Hepatocyte (in vitro differentiated cells): ENCODE measurements around the gene ZNF614. TPM values are rescaled to one million over a fixed set of nuclear protein-coding genes. Genes with fewer than 3 reads are reported as not detected.

ENCODE experiments used
- DNase-seq: peaks from one replicate; pipeline ENCODE4 v3.0.0-alpha.2; 2016; ENCODE audit warnings: low spot score
- H2AFZ ChIP-seq: fragments of 200-600 bp; sonication (generic); 2 replicates; pipeline ENCODE4 v1.6.0; 2016; ENCODE audit warnings: antibody characterized with exemption, mild to moderate bottlenecking
- H3K27ac ChIP-seq: fragments of 200-600 bp; sonication (generic); 2 replicates; pipeline ENCODE4 v1.5.1; 2016; ENCODE audit warnings: mild to moderate bottlenecking
- H3K27me3 ChIP-seq: fragments of 200-600 bp; sonication (generic); 2 replicates; pipeline ENCODE4 v1.6.1; 2016
- H3K36me3 ChIP-seq: fragments of 200-600 bp; sonication (generic); replicated peaks from 2 replicates; pipeline ENCODE4 v1.5.1; 2016; ENCODE audit warnings: low read depth; ENCODE audit not compliant: insufficient read depth
- H3K4me1 ChIP-seq: fragments of 200-600 bp; sonication (generic); 2 replicates; pipeline ENCODE4 v1.5.1; 2016; ENCODE audit warnings: mild to moderate bottlenecking, moderate library complexity; ENCODE audit not compliant: insufficient read depth
- H3K4me2 ChIP-seq: fragments of 200-600 bp; sonication (generic); 2 replicates; pipeline ENCODE4 v1.6.0; 2016
- H3K4me3 ChIP-seq: fragments of 200-600 bp; sonication (generic); 2 replicates; pipeline ENCODE4 v1.5.1; 2016; ENCODE audit warnings: mild to moderate bottlenecking
- H3K79me2 ChIP-seq: fragments of 200-600 bp; sonication (generic); 2 replicates; pipeline ENCODE4 v1.6.0; 2017; ENCODE audit warnings: mild to moderate bottlenecking
- H3K9me2 ChIP-seq: fragments of 200-600 bp; sonication (generic); replicated peaks from 2 replicates; pipeline ENCODE4 v1.6.0; 2017; ENCODE audit warnings: mild to moderate bottlenecking; ENCODE audit not compliant: insufficient read depth
- H3K9me3 ChIP-seq: fragments of 200-600 bp; sonication (generic); 2 replicates; pipeline ENCODE4 v1.5.1; 2016; ENCODE audit warnings: low read depth, mild to moderate bottlenecking
- H4K20me1 ChIP-seq: fragments of 200-600 bp; sonication (generic); 2 replicates; pipeline ENCODE4 v1.6.0; 2016; ENCODE audit warnings: mild to moderate bottlenecking; ENCODE audit not compliant: insufficient read depth, poor library complexity, severe bottlenecking
- EZH2 ChIP-seq: fragments of 200-600 bp; sonication (generic); IDR thresholded peaks from 2 replicates; pipeline ENCODE4 v1.6.1; 2016; ENCODE audit warnings: antibody characterized with exemption, mild to moderate bottlenecking, borderline replicate concordance
- EZH2phosphoT487 ChIP-seq: fragments of 200-600 bp; sonication (generic); IDR thresholded peaks from one replicate; pipeline ENCODE4 v1.6.1; 2018; ENCODE audit warnings: antibody characterized with exemption, mild to moderate bottlenecking, low read depth, moderate library complexity; ENCODE audit not compliant: unreplicated experiment, severe bottlenecking
- WGBS: methylation state at CpG from one replicate; pipeline ENCODE4 v1.1.6; 2016; ENCODE audit warnings: low lambda C conversion rate; ENCODE audit errors: missing lambda C conversion rate; 5-methylcytosine and 5-hydroxymethylcytosine counted together
- polyA plus RNA-seq: library from polyadenylated mRNA; unstranded; fragments of >200 nt; fragmentation: Nextera tagmentation; extraction: Ambion mirVana; gene quantifications from 2 replicates; pipeline ENCODE4 v1.2.1, GENCODE V29; 2016
- total RNA-seq: library from RNA; depleted of rRNA; stranded (reverse); fragments of >200 nt; gene quantifications from 2 replicates; pipeline ENCODE4 v1.2.3, GENCODE V29; 2014
- TF ChIP-seq, protein P1 (sequence below): fragments of 200-600 bp; sonication (generic); IDR thresholded peaks from 2 replicates; pipeline ENCODE4 v1.5.1; 2016; ENCODE audit warnings: antibody characterized with exemption, mild to moderate bottlenecking; ENCODE audit not compliant: poor library complexity

The ZNF614 gene
- total and polyA plus RNA-seq, 2 experiments from 2014 or later, result 5.5 to 10.7 TPM

DNA sequence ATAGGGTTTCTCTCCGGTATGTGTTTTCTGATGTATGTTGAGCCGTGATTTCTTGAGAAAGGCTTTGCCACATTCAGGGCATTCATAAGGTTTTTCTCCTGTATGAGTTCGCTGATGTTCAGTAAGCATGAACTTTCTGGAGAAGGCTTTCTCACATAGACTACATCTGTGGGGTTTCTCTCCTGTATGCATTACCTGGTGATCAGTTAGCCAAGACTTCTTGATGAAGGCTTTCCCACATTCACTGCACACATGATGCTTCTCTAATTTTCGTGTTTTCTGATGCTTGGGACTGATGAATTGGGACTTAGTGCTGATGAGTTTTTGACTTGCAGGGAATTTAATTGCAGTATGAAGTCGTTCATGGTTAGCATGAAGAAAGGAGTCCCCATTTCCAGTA, 62.6 kb downstream of the ZNF614 start:
- Histone ChIP-seq H3K36me3 (no peaks in the 10 kb centered on the region), H3K4me1 (no peaks in the 10 kb centered on the region), H3K9me3 (peaks cover 31% of the 10 kb centered on the region), H3K79me2 (no peaks in the 10 kb centered on the region), H2AFZ (no peak overlapping the region), H3K4me2 (no peak overlapping the region), H3K27me3 (no peaks in the 10 kb centered on the region), H3K27ac (no peak overlapping the region), H3K4me3 (no peak overlapping the region), H4K20me1 (no peaks in the 10 kb centered on the region), H3K9me2 (no peaks in the 10 kb centered on the region)
- 91% methylated on average over 5 of the region's 5 CpGs for WGBS
- TF ChIP-seq, protein P1, sequence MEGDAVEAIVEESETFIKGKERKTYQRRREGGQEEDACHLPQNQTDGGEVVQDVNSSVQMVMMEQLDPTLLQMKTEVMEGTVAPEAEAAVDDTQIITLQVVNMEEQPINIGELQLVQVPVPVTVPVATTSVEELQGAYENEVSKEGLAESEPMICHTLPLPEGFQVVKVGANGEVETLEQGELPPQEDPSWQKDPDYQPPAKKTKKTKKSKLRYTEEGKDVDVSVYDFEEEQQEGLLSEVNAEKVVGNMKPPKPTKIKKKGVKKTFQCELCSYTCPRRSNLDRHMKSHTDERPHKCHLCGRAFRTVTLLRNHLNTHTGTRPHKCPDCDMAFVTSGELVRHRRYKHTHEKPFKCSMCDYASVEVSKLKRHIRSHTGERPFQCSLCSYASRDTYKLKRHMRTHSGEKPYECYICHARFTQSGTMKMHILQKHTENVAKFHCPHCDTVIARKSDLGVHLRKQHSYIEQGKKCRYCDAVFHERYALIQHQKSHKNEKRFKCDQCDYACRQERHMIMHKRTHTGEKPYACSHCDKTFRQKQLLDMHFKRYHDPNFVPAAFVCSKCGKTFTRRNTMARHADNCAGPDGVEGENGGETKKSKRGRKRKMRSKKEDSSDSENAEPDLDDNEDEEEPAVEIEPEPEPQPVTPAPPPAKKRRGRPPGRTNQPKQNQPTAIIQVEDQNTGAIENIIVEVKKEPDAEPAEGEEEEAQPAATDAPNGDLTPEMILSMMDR, result no peak
- TF ChIP-seq EZH2 (no peak), EZH2phosphoT487 (no peak)
- no peak for DNase-seq

Other genes starting within 250 kb of the ZNF614 start
- not detected in 2 replicates for gene FPR3, start 233.2 kb downstream of the ZNF614 start, total RNA-seq
- gene FPR3, start 233.2 kb downstream of the ZNF614 start, polyA plus RNA-seq, result not detected in 2 replicates
- 10.4 and 16.3 TPM in 2 replicates for gene ZNF577, start 140.4 kb downstream of the ZNF614 start, total RNA-seq
- gene ZNF577, start 140.4 kb downstream of the ZNF614 start, polyA plus RNA-seq, result 7.4 and 11.1 TPM in 2 replicates
- 13.6 and 16.0 TPM in 2 replicates for gene ZNF649, start 123.4 kb downstream of the ZNF614 start, total RNA-seq
- gene ZNF649, start 123.4 kb downstream of the ZNF614 start, polyA plus RNA-seq, result 4.9 and 8.6 TPM in 2 replicates
- gene ZNF613, start 100.9 kb downstream of the ZNF614 start, total RNA-seq, result 4.3 and 6.5 TPM in 2 replicates
- gene ZNF613, start 100.9 kb downstream of the ZNF614 start, polyA plus RNA-seq, result 3.8 and 5.2 TPM in 2 replicates
- gene ZNF350, start 41.5 kb downstream of the ZNF614 start, total RNA-seq, result 3.5 and 4.3 TPM in 2 replicates
- gene ZNF350, start 41.5 kb downstream of the ZNF614 start, polyA plus RNA-seq, result 3.1 and 5.0 TPM in 2 replicates
- 11.6 and 17.6 TPM in 2 replicates for gene ZNF615, start 20.2 kb downstream of the ZNF614 start, total RNA-seq
- gene ZNF615, start 20.2 kb downstream of the ZNF614 start, polyA plus RNA-seq, result 3.4 and 4.9 TPM in 2 replicates
- 7.4 and 10.1 TPM in 2 replicates for gene ZNF432, start 20.5 kb upstream of the ZNF614 start, total RNA-seq
- 3.4 and 4.8 TPM in 2 replicates for gene ZNF432, start 20.5 kb upstream of the ZNF614 start, polyA plus RNA-seq
- gene ZNF841, start 67.4 kb upstream of the ZNF614 start, total RNA-seq, result 21.8 and 22.7 TPM in 2 replicates
- gene ZNF841, start 67.4 kb upstream of the ZNF614 start, polyA plus RNA-seq, result 4.1 and 5.2 TPM in 2 replicates
- gene ZNF616, start 111.6 kb upstream of the ZNF614 start, total RNA-seq, result 9.1 and 10.7 TPM in 2 replicates
- gene ZNF616, start 111.6 kb upstream of the ZNF614 start, polyA plus RNA-seq, result 4.6 and 7.8 TPM in 2 replicates
- gene ZNF836, start 143.2 kb upstream of the ZNF614 start, total RNA-seq, result 4.3 and 9.4 TPM in 2 replicates
- gene ZNF836, start 143.2 kb upstream of the ZNF614 start, polyA plus RNA-seq, result 2.9 and 4.4 TPM in 2 replicates
- 171 and 181 TPM in 2 replicates for gene PPP2R1A, start 161.7 kb upstream of the ZNF614 start, total RNA-seq
- gene PPP2R1A, start 161.7 kb upstream of the ZNF614 start, polyA plus RNA-seq, result 283 and 304 TPM in 2 replicates
- gene ZNF766, start 241.2 kb upstream of the ZNF614 start, total RNA-seq, result 8.3 and 11.4 TPM in 2 replicates
- gene ZNF766, start 241.2 kb upstream of the ZNF614 start, polyA plus RNA-seq, result 11.6 and 13.1 TPM in 2 replicates